GM19463 (cell line): Measurements from ENCODE around the gene RAB26.

Experiments used
- ATAC-seq: cut with Tn5 transposase; IDR thresholded peaks from one replicate; pipeline ENCODE4 v1.9.1; 2021; ENCODE audit warnings: mild to moderate bottlenecking, moderate library complexity; ENCODE audit not compliant: unreplicated experiment

The RAB26 gene

DNA sequence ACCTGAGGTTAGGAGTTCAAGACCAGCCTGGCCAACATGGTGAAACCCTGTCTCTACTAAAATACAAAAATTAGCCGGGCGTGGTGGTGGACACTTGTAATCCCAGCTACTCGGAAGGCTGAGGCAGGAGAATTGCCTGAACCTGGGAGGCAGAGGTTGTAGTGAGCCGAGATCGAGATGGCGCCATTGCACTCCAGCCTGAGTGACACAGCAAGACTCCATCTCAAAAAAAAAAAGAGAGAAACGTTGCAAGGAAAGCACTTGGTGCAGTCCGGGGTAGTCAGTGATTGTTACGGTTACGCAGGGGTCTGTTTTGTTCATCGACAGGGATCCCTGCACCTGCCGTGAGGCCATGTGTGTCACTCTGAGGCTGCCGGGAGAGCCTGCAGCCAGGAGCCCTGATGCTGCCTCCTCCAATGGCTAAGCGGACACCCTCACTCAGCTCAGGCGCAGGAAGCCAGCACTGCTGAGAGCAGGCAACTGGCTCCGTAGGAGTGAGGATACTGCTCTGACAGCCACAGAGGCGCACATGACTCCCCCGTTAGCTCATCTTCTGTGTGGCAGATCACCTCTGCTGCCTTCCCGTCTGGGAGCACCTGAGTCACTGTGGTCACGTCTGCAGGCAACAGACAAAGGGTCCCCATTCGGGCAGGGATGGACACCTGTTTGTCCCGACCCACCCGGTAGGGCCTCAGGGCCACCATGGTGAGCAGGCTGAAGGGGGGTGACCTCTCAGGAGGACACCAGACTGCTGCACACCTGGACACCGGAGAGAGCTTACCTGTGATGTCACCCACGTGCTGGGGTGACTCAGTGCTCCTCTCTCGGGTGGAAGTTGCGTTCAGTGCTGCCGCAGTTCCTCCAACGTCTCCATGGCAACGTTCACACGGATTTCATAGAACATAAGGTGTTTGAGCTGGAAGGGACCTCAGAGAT lies 5.2 kb upstream of the RAB26 start:
- no peak for ATAC-seq

DNA sequence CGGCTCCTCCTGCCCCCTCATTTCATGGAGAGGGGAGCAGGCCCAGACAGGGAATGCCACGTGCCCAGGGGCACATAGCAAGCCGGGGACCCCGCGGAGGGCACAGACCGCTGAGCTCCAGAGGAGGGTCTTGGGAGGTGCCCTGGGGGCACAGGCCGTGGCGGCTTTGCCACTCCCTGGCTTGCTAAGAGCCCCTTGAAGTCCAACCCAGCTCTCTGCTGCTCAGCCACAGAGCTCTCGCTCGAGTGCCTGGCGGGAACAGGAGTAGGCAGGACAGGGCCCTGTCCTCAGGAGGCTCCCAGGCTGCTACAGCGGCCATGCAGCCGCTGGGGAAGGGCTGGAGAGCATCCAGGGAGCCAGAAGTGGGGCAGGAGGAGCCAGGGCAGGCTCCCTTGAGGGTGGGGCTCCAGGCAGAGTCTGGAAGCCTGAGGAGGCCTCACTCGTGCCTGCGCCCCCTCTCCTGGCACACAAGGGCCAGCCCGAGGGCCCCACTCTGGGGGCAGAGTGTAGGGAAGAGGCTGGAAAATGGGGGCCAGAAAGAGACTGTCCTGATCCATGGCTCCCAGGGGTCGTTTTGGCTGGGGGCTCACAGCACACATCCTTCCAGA lies 4.4 kb upstream of the RAB26 start:
- ATAC-seq, result no peak

DNA sequence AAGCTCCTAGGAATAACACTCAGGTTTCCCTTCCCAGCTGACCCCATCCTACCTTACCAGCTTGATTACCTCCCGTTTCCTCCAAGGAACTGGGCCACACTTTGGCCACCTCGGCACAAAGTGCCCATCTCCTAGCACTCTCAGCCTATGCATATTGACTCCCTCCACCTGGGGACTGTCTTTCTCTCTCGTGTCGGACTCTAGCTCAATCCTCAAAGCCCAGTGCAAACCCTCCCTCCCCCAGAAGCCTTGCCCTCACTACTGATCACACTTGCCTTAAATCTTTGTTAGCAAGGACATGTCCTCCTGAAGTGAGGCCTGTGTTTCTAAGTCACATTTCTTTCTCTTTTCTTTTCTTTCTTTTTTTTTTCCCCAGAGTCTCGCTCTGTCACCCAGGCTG lies 2.6 kb upstream of the RAB26 start:
- no peak for ATAC-seq

DNA sequence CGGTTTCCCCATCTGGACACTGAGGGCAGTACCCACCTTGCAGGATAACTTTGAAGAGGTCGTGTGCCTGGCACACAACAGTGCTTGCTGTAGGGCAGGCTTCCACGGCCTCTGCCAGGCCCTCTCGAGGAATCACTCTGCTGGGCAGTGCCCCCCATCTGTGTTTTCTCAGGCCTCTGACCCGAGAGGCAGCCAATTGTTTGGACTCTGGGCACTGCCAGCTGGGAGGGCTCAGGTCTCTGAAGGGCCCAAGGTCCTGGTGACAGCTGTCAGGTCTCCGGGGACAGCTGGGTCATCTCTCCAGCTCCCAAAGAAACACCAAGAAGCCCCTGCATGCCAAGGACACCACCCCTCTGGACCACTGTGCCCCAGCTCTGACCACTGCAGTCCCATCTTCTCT lies 1.0 kb upstream of the RAB26 start:
- no peak for ATAC-seq

DNA sequence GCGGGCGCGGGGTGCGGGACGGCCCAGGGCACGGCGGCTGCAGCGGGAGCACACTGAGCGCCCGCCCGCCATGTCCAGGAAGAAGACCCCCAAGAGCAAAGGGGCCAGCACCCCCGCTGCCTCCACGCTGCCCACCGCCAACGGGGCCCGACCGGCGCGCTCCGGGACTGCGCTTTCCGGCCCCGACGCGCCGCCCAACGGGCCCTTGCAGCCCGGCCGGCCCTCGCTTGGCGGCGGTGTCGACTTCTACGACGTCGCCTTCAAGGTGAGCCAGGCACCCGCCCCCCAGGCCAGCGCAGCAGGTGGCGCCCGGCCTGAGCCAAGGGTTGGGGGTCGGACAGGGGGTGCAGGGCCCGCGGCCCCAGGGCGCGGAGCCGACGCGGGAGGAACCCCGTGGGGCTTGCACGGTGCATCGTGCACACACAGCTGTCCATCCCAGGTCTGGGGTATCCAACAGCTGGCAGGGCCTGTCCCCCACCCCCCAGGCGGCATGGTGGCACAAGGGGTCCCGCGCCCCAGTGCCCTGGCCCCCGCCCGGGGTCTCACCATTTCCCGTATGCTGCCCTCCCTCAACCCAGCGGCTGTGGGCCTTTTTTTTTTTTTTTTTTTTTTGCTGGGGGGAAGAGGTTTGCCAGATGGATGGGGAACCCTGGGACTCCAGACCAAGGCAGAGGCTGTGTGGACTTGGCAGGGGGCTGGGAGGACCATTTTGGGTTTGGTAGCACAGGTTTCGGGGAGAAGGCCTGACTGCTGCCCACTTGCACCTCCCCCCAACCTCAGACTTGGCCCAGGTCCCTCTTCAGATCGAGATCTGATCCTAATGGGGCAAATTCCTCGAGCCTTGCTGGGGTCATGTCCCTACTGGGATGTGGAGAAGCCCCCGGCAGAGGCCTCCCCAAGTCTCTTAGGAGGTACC lies 547 bp downstream of the RAB26 start:
- no peak for ATAC-seq

DNA sequence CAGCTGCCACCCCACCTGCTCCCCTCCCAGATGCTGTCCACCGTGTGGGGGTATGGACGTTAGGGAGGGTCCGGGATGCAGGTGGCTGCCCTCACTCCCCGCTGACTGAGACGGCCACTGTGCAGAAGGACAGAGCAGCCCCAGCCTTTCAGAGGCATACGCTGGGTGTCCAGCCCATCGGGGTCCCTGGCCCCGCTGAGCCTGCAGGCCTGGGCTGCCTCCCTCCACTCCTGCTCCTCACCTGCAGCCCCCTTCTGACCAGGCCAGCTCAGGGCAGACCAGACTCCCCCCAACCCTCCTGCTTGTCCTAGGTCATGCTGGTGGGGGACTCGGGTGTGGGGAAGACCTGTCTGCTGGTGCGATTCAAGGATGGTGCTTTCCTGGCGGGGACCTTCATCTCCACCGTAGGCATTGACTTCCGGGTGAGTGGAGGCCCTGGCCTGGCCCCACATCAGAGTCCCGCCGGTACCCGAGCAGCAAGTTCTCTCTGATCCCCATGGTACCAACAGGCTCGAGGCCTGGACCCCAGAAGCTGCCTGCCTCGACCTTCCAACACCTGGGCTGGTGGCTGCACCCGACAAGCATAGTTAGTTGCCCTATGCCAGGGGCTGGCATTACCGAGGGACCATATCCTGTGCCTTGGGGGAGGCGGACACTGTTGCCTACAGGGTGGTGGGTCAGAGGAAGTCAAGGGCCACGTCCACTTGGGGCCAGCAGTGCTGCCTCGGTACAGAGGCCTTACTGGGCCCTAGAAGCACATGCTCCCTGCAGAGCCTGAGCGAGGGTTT lies 1.4 kb downstream of the RAB26 start:
- ATAC-seq, result no peak

DNA sequence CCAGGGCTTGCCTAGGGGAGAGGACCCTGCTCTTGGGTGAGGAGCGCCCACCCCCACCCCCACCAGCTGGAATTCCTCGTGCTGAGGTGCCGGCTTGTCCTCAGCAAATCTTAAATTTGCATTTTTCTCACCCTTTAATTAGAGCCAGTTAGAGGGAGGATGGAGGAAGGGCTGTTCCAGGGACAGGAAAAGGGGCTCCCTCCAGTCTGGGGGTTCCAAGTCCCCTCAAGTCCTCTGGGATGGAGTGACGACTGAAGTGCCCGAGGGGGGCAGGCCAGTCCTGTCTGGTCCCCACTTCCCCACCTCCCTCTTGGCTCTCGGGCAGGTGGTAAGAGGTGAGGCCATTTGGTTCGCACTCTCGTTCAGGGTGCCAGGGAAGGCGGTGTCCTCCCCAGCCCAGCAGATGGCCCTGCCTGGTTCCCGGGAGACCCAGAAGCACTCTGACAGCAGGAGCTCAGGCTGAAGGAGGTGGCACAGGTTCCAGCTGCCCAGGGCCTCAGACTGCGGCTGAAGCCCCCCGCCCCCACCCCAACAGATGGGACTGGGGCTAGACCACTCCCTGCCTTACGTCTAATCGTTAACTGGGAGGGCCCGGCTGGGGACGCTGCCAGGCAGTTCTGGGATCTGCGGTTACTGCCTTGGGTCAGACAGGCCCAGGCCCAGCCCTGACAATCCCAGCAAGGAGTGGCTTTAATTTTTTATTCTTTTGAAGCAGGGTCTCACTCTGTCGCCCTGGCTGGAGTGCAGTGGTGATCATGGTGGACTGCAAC lies 2.2 kb downstream of the RAB26 start:
- no peak for ATAC-seq

DNA sequence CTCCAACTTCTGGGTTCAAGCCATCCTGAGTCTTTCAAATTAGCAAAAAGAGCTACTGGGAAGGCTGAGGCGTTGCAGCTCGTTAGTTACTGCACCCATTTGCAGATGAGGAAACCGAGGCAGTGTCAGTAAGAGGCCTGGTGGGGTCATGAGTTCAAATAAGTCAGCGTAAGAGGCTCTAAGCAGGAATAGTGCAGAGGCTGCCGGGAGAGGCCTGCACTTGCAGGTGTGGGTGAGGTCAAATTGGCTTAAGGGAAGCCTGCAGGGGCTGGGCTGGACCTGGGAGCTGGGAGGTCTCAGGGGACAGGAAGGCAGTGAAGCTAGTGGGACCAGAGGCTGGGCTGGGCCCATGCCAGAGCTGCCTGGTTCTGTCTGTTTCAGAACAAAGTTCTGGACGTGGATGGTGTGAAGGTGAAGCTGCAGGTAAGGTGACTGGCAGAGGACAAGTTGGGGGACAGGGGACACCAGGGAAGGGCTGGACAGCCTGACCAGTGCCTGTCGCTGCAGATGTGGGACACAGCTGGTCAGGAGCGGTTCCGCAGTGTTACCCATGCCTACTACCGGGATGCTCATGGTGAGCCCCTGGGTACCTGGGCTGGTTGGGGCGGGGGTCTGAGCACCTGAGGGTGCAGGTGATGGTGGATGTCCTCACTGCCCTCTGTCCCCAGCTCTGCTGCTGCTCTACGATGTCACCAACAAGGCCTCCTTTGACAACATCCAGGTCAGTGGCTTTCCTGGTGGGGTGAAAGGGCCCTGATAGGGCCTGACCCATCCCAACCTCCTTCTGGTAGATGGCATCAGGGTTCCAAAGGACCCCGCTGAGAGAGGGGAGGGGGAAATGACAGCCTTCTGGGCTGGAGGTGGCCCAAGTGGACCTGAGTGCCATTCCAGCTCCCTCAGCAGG lies 3.0 kb downstream of the RAB26 start:
- no peak for ATAC-seq

DNA sequence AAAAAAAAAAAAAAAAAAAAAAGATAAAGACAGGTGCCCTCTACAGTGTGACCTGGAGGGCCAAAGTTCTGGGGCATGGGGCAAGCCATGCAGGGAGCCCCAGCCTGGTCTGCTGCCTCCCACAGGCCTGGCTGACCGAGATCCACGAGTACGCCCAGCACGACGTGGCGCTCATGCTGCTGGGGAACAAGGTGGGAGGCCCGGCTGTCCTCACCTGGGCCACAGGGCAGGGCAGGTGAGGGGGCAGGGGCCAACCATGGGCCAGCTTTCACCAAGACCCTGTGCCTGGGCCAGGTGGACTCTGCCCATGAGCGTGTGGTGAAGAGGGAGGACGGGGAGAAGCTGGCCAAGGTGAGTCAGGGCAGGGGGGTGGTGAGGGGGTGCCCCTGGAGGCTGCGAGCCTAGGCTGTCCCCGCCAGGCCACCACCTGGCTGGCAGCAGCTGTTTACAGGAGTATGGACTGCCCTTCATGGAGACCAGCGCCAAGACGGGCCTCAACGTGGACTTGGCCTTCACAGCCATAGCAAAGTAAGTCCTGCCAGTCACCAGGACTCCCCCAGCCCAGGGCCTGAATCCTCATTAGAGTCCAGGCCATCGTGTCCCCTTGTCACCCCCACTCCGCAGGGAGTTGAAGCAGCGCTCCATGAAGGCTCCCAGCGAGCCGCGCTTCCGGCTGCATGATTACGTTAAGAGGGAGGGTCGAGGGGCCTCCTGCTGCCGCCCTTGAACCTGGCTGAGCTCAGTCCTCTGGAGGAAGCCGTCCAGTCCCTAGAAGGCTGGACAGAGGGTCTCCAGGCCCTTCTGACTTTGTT lies 4.5 kb downstream of the RAB26 start:
- ATAC-seq, result no peak

DNA sequence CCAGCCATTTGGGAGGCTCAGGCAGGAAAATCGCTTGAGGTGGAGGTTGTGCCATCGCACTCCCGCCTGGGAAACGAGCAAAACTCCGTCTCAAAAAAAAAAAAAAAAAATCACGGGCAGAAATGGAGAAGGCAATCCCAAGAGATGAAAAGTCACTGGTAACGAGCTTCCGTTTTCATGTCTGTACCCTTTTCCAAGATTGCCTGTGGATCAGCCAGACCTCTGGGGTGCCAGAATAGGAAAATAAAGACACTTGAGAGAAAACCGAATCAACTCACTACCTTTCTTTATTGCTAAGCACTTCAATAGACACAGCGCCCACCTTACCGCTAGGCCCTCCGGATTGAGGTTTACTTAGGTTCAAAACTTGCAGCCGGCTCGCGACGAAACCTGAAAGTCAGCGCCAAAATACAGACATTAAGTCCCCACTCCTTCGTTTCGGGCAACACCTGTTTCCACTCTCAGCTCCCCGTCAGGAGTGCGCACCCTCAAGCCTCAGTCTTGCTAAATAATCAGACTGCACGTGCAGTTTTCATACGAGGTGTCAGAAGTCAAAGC lies 6.2 kb downstream of the RAB26 start:
- no peak for ATAC-seq

DNA sequence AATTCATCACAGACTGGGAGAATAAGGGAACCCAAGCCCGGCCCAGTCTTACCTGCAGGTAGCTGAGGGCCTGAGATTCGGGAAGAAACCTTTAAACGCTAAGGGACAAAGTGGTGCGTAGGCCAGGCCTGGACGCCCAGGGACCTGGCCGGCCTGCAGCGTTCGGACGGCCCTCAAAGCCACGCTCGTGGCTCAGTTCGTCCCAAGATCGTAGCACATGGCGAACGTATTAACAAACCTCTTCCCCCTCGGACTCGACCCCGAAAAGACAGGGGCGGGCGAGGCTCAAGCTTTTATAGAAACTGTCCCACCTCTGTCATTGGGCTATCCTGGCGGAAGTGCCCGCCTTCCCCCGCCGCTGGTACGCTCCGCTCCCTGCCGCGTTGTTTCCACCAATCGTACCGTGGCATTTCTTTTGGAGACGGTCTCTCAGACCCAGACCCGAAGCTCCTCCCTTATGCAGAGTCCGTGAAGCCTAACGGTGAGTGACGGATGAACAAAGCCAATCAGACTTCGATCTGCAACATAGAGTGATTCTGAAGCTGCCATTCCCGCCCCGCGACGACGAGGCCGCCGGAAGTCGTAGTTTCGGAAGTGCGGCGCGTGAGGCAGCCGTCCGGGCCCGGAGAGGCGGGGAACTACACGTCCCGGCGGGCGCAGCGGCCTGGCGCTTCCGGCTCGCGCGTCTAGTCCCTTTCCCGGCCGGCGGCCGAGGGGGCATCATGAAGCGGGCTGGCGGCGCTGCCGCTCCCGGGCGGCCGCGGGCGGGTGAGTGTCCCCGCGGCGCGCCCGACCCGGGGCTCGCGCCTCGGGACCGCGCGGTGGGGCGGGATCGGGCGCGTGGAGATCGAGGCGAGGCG lies 6.9 kb downstream of the RAB26 start, which contains the start of gene TRAF7:
Gene TRAF7, plus strand, starts transcription at position 692 of the 860 bp plus-strand sequence. CDS start 8,139 bp downstream, outside the sequence.
- peak; percentile 86 for ATAC-seq

DNA sequence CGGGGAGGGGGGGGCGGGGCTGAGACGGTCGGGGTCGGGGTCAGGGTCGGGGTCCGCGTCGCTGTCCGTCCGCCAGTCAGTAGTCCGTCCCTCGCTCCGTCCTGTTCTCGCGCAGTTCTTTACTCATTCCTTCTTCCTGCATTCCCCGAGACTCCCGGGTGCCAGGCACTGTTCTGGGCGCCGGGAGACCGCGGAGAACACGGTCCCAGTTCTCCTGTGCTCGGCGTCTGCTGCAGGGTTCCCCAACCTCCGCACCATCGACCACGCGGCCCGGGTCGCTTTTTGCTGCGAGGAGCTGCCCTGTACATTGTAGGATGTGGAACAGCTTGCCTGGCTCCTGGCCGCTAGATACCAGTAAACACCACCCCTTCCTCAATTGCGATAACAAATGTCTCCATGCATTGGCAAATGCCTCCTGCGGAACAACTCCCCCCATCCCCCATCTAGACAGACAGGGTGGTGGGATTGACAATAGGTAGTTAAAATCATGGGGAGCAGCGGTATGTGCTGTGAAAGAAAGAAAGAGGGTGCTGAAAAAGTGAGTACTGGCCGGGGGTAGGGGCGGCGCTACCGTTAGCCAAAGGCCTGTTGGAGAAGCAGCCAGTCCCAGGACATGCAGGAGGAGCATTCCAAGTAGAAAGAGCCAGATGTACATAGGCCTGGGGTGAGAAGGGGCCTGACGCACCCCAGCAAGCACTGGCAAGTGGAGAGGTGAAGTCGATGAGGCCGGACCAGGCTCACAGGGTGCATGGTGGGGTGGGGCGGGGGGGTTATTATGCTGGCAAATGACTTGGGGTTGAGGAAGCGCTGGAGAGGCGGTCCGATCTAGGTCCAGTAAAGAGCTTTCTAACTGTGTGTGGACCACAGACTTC lies 7.8 kb downstream of the RAB26 start:
- no peak for ATAC-seq

DNA sequence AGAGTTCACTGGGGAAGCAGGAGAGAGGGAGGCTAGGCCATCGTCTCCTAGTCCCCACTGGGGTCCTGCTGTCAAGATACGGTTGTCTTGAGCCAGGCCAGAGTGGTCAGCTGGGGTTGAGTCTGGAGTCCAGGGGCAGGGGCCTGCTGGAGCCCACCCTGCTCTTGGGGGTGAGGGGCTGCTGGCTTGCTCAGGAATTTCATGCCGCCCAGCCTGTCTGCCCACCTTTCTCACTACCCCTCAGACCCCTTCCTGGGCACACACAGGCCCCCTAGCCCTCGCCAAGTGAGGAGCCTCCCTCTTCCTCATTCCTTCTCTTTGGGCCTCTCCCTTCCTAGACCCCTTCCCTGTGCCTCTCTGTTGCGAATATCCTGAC lies 8.4 kb downstream of the RAB26 start:
- no peak for ATAC-seq

DNA sequence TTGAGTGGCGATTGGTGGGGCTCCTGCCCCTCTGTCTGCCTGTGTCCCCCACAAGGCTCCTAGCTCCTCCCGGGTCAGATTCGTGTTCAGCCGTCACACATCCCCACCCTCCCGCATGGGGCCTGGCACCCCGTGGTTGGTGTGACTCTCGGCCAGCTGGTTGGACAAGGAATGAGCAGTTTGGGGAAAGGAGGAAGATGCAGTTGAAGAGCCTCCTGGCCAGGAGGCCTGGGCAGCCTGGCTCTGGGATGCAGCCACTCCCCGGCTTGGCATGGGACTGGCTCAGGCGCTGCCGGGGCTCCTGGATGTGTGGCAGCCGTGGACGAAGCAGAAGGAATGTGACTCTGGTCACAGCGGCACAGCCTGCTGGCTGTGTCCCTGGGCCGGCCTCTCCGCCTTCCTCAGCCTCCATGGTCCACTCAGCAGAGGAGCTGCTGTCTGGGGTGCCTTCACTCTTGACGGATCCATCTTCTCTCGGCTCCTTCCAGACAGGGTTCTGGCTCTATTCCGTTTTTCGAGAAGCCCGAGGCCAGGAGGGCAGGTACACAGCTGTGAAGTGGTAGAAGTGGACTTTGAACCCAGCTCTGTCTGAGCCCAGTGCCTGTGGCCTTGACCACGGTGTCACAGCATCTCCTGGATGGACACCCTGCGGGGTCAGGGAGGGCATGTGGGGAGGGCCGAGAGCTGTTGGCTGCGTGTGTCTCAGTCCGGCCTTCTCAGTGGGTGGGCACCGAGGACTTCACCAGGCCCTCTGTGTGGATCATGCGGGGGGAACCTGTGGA lies 9.2 kb downstream of the RAB26 start:
- no peak for ATAC-seq

DNA sequence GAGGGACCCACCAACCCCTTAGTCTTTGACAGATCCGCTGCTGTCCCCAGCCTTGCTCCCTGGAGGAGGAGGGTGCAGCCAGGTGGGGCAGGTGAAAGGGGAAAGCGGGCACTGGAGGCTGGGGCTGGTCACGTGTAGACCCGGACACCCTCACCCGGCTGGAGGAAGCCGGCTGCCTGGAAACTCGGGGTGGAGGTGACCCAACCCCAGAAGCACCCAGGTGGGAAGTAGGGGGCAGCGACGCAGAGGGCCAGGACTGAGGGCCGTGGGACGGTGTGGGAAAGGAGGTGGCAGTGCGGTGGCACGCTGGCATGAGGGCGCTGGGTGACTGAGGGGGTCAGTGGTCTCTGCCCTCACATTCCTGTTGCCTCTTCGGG lies 9.8 kb downstream of the RAB26 start:
- ATAC-seq, result no peak
